NCI-H146 treated with DMSO at 0.1 percent for 48 hours (cell line): ENCODE data around the gene TCF3.
"Not testable (repeated sequence)": the region's sequence is repeated elsewhere in the genome, so short reads cannot be mapped to it uniquely, and the experiment has no call there.

Experiments
- DNase-seq: peaks from one replicate; lab custom pipeline; 2025; ENCODE audit not compliant: unreplicated experiment; lab: John Stamatoyannopoulos, UW

The TCF3 gene

GRCh38 chr19:1653300-1653628 is 849 bp upstream of the TCF3 start:
- no peak for DNase-seq

- no peak for DNase-seq
Measured at GRCh38 chr19:1651568-1652291, 685 bp downstream of the TCF3 start.

- no peak for DNase-seq
Measured at GRCh38 chr19:1650650-1651567, 1.5 kb downstream of the TCF3 start.

- DNase-seq, result no peak
Measured at GRCh38 chr19:1649706-1650649, 2.4 kb downstream of the TCF3 start.

- no peak for DNase-seq
Measured at GRCh38 chr19:1648920-1649541, 3.4 kb downstream of the TCF3 start.

GRCh38 chr19:1648459-1648849 is 4.0 kb downstream of the TCF3 start:
- DNase-seq, result no peak

GRCh38 chr19:1647501-1648458 is 4.6 kb downstream of the TCF3 start:
- DNase-seq, result no peak

- no peak for DNase-seq
Measured at GRCh38 chr19:1646659-1647453, 5.6 kb downstream of the TCF3 start.

GRCh38 chr19:1646149-1646548 is 6.3 kb downstream of the TCF3 start:
- no peak for DNase-seq

- DNase-seq, result no peak
Measured at GRCh38 chr19:1645299-1645698, 7.1 kb downstream of the TCF3 start.

GRCh38 chr19:1644070-1644469 is 8.3 kb downstream of the TCF3 start:
- DNase-seq, result no peak

- DNase-seq, result not testable (repeated sequence)
Measured at GRCh38 chr19:1640893-1641448, 11.4 kb downstream of the TCF3 start.

- DNase-seq, result no peak
Measured at GRCh38 chr19:1636325-1637236, 15.8 kb downstream of the TCF3 start.

GRCh38 chr19:1634938-1635243 is 17.5 kb downstream of the TCF3 start:
- DNase-seq, result no peak

GRCh38 chr19:1634242-1634937 is 18.0 kb downstream of the TCF3 start:
- no peak for DNase-seq

- no peak for DNase-seq
Measured at GRCh38 chr19:1633269-1633826, 19.1 kb downstream of the TCF3 start.
